Fibroblast of skin of left biceps (primary cell): ENCODE results near the gene CD300LF.
A peak's percentile ranks its signal among the peaks of the same experiment; 100 is the strongest.

Experiments used
- DNase-seq, 2 experiments: peaks; one replicate each; pipeline ENCODE4 v3.0.0-alpha.2; 2013; ENCODE audit warnings: low read depth in 2 of 2

The CD300LF gene

GRCh38 chr17:74712756-74713155 lies at the start of gene CD300LF:
Gene CD300LF (minus strand): TSS chr17:74712923. CDS start chr17:74712866, 57 bp downstream.
- no peak for DNase-seq

GRCh38 chr17:74761931-74762330 lies 49.2 kb upstream of the CD300LF start:
- DNase-seq = no peak

DNA sequence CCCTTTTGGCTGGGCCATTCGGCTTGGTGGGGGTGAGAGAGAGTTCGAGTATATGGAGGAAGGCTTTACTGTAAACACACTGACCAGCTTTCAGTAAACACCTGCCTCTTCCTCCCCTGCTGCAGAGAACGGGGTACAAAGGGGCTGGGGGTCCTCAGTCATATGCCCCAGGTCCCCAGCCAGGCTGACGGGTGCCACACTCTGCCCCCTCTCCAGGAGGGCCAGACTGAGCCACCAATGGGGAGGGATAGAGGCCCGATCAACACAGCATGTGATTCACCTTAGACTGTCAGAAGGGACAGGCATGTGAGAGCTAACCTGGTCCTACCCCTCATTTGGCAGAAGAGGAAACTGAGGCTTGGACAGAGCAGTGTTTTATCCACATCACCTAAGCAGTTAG lies 48.7 kb upstream of the CD300LF start:
- no peak for DNase-seq

DNA sequence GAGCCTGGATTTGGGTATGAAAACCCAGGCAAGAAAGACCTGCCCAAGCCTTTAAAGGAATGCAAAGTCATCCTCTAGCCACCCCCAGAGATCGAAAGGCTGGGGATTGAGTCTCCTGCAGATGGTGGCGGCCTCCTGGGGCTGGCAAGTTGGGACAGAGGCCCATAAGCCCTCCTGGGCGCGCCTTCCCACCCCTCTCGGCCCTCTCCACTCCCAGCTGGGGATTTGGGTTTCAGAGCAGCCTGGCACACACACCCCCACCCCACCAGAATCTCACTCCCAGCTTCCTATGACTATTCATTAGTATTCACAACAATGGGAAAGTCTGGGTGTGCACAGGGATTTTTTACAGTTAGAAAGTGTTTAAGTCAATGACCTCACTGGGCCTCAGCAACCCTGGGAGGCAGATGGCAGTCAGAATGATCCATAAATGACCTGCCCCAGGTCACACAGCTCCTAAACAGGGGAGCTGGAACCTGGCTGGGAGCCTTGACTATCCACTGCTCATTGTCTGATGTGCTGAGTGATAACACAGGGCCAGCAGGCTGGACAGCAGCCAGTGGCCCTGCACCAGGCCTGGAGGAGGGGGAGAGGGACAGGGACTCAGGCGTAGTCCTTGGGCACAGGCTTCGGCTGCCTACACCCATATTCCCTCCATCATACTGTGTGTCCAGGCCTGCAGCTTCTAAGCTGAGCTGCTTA lies 47.8 kb upstream of the CD300LF start:
- DNase-seq = no peak

DNA sequence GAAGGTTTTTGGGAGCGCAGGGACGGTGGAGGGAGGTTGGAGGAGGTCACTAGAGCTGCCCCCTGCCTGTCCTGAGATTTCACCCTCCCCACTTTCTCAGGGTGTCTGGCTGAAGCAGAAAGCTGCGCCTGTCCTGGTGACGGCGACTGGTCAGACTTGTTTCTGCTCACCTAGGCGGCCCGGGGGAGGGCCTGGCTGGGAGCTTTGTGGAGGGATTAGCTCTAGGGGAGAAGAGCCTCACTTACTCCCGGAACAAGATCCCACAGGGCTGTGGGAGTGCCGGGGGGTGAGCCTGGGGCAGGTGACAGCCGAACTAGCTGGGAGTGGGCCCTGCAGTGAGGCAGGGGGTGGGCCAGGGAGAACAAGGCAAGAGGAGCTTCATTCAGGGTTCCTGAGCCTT lies 47.2 kb upstream of the CD300LF start:
- DNase-seq = no peak

DNA sequence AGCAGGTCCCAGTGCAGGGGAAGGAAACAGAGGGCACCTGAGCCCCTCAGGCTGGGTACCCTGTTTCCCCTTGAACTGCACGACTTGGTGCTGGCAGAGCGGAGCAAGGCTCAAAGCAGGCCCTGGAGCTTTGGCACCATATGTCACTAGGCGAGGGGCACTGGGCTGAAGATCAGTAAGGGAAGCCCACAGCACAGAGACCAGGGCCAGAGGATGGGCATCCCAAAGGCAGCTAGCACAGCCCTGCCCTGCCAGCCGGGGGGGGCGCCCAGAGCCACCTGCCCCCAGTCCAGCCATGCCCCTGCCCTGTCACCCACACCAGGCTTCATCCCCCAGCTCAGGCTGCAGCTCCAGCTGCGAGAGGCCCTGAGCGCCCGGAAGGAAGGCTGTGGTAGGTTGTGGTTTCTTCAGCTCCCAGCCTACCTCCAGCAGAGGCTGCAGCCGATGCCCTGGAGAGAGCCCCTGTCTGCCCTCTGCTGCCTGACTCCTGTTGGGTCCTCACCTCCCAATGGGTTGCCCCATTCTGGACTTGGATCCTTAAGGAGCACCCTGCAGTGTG lies 46.6 kb upstream of the CD300LF start:
- DNase-seq = no peak

GRCh38 chr17:74758848-74759168 lies 46.1 kb upstream of the CD300LF start:
- no peak for DNase-seq

DNA sequence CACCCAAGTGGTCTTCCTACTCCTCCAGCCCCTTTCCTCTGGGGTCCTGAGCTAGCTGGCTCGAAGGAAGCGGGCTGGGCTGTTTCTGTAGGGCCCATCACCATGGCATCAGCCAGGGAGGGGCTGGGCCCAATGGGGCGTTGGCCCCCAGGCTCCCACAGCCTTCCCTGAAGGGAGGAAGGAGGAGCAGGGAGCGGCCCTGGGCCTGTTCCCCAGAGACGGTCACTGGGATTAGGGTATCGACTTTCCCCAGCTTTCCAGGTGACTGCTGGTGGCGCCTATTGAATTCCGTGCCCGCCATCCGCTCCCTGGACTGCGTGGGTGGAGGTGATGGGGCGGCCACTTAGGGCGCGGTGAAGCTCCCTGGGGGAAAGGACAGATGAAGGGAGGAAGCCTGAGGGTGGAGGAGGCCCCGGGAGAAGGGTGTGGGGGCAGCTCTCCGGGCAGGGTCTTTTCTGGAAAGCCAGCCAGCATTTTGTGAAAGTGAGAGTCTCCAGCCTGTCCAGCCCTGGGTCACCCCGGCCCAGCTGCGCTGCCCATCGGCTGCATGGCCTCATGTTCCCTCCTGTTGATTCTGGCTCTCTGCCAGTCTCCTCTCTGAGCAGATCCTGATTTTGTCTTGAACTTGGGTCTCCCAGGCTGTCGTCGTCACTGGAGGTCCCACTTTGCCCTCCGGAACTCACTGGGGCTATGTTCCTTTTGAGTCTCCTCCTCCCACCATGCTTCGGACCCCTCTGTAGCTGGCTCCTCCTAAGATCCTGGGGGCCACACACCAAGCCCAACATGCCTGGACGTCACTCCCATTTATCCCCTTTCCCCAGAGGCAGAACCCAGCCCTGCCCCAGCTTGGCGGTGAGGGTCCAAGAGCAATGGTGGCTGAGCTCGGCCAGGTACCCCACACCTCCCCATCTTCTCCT lies 45.5 kb upstream of the CD300LF start:
- DNase-seq = no peak

- no peak for DNase-seq
Observed at GRCh38 chr17:74757502-74757901, 44.8 kb upstream of the CD300LF start.

GRCh38 chr17:74756891-74757290 lies 44.2 kb upstream of the CD300LF start:
- DNase-seq = no peak

DNA sequence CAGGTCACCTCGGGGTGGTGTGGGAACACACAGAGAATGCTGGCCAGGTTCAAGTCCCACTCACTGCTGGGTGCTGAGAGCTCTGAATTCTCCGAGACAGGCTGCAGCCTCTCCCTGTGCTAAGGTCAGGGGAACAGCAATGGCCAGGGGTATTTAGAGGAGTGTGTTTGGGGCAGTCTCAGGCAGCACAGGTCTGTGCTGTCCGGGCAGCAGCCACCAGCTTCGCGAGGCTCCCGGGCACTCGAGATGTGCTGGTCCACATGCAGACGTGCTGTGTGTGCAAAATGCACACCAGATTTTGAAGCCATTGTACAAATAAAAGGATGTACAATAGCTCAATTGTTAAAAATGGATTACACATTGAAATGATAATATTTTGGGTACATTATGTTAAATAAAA lies 42.8 kb upstream of the CD300LF start:
- no peak for DNase-seq

DNA sequence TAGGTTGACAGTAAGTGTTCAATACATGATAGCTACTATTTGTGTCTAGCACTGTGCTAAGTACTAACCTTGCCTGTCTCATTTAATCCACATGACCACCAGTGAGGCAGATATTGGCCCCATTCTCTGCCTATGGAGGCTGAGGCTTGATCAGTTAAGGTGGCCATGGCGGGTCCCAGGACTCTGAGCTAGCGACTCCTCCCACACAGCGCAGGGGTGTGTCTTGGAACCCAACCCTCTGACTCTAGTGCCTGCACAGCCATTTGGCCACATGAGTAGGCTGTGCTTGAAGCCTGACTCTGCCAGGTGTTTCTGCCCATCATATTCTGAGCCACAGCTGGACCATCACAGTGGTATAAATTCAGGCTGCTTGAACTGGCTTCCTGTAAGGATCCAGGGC lies 42.1 kb upstream of the CD300LF start:
- no peak for DNase-seq

- DNase-seq = no peak
Observed at GRCh38 chr17:74752822-74753401, 40.2 kb upstream of the CD300LF start.

DNA sequence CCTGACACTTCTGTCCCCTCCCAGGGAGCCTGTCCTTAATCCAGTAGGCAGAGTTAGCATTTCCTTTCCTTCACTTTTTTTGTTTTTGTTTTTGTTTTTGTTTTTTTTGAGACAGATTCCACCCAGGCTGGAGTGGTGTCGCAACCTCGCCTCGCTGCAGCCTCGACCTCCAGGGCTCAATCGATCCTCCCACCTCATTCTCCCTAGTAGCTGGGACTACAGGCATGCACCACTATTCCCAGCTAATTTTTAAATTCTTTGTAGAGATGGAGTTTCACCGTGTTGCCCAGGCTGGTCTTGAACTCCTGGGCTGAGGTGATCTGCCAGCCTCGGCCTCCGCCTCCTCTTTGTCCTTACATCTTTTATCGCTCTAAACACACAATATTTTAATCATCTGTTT lies 39.7 kb upstream of the CD300LF start:
- no peak for DNase-seq

DNA sequence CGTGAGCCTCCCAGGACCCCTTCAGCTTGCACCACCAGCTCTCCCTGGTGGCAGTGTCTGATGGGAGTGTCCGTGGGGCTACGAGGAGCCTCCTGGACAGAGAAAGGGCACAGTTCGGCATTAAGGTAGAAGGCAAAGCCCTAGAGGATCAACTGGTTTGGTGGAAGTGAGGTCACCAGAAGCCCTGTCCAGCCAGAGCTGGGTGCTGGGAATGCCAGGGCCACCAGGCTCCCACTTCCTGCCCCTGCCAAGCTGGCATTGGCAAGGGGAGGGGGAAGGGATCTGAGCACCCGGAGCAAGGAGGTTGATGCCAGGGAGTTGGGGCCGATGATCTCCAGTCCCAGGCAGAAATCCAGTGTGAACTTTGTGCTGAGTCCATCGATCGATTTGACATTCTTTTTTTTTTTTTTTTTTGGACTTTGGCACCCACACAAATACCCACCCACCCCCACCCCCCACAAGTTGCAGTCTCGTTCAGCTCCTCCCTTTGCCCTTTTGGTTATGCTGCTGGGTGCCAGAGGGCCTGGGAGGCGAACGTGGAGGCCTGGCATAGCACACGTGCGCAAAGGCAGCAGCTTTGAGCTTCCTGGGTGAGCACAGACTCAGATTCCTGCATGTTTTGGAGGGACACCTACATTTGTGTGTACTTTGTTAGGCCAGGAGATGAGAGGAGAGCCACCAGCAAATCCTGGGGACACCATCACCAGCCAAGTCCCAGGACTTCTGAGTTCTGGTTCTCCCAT lies 37.8 kb upstream of the CD300LF start:
- no peak for DNase-seq

GRCh38 chr17:74750039-74750326 lies 37.3 kb upstream of the CD300LF start:
- no peak for DNase-seq

- DNase-seq = no peak
Observed at GRCh38 chr17:74749279-74750038, 36.7 kb upstream of the CD300LF start.

DNA sequence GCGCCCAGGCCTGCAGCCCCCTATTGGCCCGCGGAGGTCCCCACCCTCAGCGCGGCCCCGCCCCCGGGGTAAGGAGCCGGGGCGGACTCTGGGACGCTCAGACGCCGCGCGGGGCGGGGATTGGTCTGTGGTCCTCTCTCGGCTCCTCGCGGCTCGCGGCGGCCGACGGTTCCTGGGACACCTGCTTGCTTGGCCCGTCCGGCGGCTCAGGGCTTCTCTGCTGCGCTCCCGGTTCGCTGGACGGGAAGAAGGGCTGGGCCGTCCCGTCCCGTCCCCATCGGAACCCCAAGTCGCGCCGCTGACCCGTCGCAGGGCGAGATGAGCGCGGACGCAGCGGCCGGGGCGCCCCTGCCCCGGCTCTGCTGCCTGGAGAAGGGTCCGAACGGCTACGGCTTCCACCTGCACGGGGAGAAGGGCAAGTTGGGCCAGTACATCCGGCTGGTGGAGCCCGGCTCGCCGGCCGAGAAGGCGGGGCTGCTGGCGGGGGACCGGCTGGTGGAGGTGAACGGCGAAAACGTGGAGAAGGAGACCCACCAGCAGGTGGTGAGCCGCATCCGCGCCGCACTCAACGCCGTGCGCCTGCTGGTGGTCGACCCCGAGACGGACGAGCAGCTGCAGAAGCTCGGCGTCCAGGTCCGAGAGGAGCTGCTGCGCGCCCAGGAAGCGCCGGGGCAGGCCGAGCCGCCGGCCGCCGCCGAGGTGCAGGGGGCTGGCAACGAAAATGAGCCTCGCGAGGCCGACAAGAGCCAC lies 36.0 kb upstream of the CD300LF start, which contains the start of gene NHERF1:
TSS of gene NHERF1 (plus strand) at position 100 of the 750 bp plus-strand sequence. CDS start at position 319, 219 bp downstream.
- DNase-seq = peak; percentile 57 to 66

DNA sequence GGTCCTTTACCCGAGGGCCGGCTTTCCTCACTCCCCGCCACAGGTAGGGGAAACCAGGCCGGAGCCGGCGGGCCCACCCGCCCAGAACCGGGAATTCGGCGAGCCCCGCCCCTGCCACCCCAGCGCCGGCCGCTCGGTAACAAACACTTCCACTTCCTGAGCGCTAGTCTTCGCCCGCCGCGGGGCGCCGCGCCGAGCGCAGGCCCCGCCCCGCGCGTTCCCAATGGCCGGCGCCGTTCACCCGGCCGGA lies 35.5 kb upstream of the CD300LF start:
- no peak for DNase-seq

DNA sequence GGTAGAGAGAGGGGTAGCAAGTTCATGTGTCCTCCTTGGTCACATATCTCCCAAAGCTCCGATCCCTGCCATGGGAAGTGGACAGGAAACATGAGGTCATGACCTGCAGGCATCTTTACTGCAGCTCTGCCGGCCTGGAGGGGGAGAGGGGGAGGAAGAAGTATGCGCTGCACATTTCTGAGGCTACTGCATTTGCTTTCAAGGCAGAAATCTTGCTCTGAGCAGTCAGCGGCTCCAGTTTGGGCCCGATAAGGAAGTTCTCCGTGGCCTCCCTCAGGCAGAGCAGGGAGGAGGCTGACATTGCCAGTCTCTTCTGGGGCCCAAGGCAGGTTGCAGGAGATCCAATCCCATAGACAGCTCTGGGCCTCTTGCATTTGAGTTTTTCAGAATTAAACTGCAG lies 34.2 kb upstream of the CD300LF start:
- DNase-seq = no peak

DNA sequence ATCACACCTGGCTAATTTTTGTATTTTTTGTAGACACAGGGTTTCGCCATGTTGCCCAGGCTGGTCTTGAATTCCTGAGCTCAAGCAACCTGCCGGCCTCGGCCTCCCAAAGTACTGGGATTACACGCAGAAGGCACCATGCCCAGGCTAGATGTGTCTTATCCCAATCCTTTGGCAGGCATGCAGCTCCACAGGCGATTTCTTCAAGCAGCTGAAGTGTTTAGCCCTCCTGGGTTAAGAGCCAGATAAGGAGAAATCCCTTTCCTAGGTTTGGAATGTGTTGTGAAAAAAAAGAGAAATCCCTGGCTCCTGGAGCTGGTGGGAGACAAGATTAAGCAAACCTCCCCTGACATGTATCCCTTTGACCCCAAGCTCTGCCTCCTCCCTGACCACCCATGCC lies 33.7 kb upstream of the CD300LF start:
- no peak for DNase-seq
